ENCODE results near the gene FKBP1A. TPM values are rescaled to one million over a fixed set of nuclear protein-coding genes. Genes with fewer than 3 reads are reported as not detected.

FKBP1A gene
- total RNA-seq, 1 donor from 2014 or later: 132 TPM

DNA sequence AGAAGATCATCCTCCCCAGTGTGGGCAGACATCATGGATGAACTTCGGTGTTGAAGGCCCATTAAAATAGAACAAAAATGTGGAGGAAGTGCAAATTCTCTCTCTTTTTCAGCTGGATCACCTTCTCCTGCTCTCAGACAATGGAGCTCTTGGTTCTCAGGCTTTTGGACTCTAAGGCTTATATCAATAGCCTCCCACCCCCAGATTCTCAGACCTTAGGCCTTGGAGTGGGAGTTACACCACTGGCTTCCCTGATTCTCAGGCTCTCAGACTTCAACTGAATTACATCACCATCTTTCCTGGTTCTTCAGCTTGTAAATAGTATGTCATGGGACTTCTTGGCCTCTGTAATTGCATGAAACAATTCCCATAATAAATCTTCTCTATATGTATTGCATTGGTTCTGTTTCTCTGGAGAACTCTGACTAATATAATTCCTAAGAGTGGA, 37.2 kb upstream of the FKBP1A start:
- Mint-ChIP-seq H3K27me3 (ENCODE audit: low read depth) (peaks cover 18% of the 10 kb centered on the region), H3K4me3 (no peak overlapping the region), H3K4me1 (no peaks in the 10 kb centered on the region), H3K27ac (no peak overlapping the region), H3K9me3 (peaks cover 12% of the 10 kb centered on the region), H3K36me3 (peaks cover 6% of the 10 kb centered on the region)
- TF ChIP-seq, protein P1, sequence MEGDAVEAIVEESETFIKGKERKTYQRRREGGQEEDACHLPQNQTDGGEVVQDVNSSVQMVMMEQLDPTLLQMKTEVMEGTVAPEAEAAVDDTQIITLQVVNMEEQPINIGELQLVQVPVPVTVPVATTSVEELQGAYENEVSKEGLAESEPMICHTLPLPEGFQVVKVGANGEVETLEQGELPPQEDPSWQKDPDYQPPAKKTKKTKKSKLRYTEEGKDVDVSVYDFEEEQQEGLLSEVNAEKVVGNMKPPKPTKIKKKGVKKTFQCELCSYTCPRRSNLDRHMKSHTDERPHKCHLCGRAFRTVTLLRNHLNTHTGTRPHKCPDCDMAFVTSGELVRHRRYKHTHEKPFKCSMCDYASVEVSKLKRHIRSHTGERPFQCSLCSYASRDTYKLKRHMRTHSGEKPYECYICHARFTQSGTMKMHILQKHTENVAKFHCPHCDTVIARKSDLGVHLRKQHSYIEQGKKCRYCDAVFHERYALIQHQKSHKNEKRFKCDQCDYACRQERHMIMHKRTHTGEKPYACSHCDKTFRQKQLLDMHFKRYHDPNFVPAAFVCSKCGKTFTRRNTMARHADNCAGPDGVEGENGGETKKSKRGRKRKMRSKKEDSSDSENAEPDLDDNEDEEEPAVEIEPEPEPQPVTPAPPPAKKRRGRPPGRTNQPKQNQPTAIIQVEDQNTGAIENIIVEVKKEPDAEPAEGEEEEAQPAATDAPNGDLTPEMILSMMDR (IDR thresholded peaks at IDR 0.05; ENCODE audit: unreplicated experiment): no peak
- no peak for DNase-seq (ENCODE audit: low spot score in 2 of 2, unreplicated experiment in 2 of 2)

DNA sequence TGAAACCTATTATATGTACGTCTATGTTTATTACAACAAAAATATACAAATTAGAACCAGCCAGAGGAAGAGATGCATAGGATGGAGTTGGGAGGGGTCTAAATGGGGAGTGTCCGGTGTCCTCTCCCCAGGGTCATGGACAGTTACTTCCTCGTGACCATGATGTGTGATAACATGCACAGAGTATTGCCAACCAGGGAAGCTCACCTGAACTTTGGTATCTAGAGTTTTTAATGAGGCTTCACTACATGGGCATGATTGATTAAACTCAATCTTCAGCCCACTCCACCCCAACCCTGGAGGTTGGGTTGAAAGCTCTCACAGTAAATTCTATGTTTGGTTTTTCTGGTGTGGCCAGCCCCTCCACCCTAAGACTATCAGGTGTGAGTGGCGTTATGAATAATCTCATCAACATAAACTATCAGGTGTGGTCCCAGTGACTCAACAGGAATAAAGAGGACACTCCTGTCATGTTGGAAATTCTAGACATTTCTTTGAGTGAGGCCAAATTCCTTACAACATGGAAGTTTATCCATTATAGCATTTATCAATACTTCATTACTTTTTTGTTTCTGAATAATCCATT, 36.4 kb upstream of the FKBP1A start:
- peaks cover 1% of the 10 kb centered on the region for H3K36me3 Mint-ChIP-seq
- H3K4me1 Mint-ChIP-seq: no peaks in the 10 kb centered on the region
- no peak overlapping the region for H3K27ac Mint-ChIP-seq
- H3K27me3 Mint-ChIP-seq (ENCODE audit: low read depth): peaks cover 18% of the 10 kb centered on the region
- DNase-seq (ENCODE audit: low spot score in 2 of 2, unreplicated experiment in 2 of 2): no peak
- no peak overlapping the region for H3K4me3 Mint-ChIP-seq
- peaks cover 12% of the 10 kb centered on the region for H3K9me3 Mint-ChIP-seq
- TF ChIP-seq, protein P1 (IDR thresholded peaks at IDR 0.05; ENCODE audit: unreplicated experiment): no peak

DNA sequence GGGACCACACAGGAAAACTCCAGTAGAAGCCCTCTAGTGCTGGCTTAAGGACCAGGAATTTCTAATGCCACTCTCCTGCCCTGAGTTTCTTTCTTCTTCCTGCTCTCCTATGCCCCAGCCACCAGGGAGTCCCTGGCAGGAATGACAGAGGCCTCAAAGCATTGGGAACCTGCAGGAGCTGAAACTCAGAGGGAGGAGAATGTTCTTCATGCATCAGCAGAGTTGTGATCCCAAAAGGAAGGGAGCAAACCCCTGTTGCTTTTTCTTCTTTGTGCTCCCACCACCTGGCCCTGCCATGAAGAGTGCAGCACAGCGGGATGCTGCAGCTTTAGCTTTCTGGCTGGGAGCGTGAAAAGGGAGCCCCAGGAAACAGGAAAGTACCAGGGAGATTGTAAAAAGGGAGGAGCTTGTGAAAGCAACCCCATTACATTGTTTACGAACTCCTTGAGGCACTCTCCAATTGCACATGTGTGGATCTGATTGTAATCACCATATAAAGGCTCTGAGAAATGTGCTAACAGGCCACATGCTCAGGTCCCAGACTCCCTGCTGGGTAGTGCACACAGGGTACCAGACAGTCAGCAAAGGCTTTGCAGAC, 34.7 kb upstream of the FKBP1A start:
- Mint-ChIP-seq H3K27me3 (ENCODE audit: low read depth) (peaks cover 18% of the 10 kb centered on the region), H3K4me3 (no peak overlapping the region), H3K9me3 (peaks cover 8% of the 10 kb centered on the region), H3K27ac (no peak overlapping the region), H3K36me3 (no peaks in the 10 kb centered on the region), H3K4me1 (no peaks in the 10 kb centered on the region)
- TF ChIP-seq, protein P1 (IDR thresholded peaks at IDR 0.05; ENCODE audit: unreplicated experiment): no peak
- DNase-seq (ENCODE audit: low spot score in 2 of 2, unreplicated experiment in 2 of 2): no peak

DNA sequence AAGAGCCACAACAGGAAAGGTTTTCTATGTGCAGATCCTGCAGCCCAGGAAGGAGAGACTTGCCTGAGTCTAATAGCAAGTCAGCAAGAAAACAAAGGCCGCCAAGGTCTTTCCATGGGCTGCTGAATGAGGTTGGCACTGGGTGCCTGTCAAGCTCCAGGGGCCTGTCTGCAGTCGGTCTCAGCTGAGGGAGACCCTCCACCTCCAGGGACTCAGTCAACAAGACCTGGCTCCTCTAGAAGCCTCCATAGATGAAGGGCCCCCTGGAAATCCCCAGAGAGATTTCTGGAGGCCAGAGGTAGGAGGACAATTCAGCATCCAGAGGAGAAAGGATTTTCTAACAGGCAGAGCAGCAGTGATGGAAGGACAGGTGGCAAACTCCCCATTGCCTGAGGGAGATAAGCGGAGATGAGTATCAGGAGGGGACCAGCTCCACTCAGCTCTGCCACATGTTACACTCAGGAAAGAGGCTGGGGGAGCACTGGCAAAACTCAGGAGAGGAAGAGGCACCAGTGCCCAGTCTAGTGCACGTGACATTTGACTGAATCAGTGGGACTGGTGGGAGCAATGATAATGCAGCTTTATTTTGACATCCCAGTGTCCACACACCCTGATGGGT, 33.5 kb upstream of the FKBP1A start:
- H3K4me1 Mint-ChIP-seq: no peaks in the 10 kb centered on the region
- H3K36me3 Mint-ChIP-seq: no peaks in the 10 kb centered on the region
- no peak overlapping the region for H3K27ac Mint-ChIP-seq
- TF ChIP-seq, protein P1 (IDR thresholded peaks at IDR 0.05; ENCODE audit: unreplicated experiment): no peak
- DNase-seq (ENCODE audit: low spot score in 2 of 2, unreplicated experiment in 2 of 2): no peak
- no peaks in the 10 kb centered on the region for H3K9me3 Mint-ChIP-seq
- peaks cover 13% of the 10 kb centered on the region for H3K27me3 Mint-ChIP-seq (ENCODE audit: low read depth)
- H3K4me3 Mint-ChIP-seq: no peak overlapping the region

DNA sequence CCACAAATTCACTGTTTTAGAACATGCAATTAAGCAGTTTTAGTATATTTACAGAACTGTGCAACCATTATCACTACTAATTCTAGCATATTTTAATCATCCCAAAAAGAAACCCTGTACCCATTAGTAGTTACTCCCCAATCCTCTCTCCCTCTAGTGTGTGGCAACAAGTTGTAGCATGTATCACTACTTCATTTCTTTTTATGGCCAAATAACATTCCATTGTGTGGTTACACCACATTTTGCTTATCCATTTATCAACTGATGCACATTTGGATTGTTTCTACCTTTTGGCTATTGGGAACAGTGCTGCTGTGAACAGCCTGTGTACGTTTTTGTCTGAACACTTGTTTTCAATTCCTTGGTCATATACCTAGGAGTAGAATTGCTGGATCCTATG, 31.5 kb upstream of the FKBP1A start:
- H3K27ac Mint-ChIP-seq: no peak overlapping the region
- DNase-seq (ENCODE audit: low spot score in 2 of 2, unreplicated experiment in 2 of 2): no peak
- TF ChIP-seq, protein P1 (IDR thresholded peaks at IDR 0.05; ENCODE audit: unreplicated experiment): no peak
- no peaks in the 10 kb centered on the region for H3K4me1 Mint-ChIP-seq
- H3K27me3 Mint-ChIP-seq (ENCODE audit: low read depth): peaks cover 5% of the 10 kb centered on the region
- H3K36me3 Mint-ChIP-seq: no peaks in the 10 kb centered on the region
- peaks cover 12% of the 10 kb centered on the region for H3K9me3 Mint-ChIP-seq
- no peak overlapping the region for H3K4me3 Mint-ChIP-seq
